ENCODE results near the gene IMMP2L. TPM values are rescaled to one million over a fixed set of nuclear protein-coding genes. Genes with fewer than 3 reads are reported as not detected.

Gene IMMP2L
- total RNA-seq, 2 donors from 2014 or later, result 7.3 to 7.7 TPM

DNA sequence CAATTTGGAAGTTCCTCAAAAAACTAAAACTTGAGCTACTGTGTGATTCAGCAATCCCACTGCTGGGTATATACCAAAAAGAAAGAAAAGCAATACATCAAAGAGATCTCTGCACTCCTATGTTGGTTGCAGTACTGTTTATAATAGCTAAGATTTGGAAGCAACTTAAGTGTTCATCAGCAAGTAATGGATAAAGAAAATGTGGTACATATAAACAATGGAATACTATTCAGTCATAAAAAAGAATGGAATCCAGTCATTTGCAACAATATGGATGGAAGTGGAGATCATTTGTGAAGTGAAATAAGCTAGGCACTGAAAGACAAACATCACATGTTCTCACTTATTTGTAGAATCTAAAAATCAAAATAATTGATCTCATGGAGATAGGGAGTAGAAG is 16.5 kb upstream of the IMMP2L start:
- H3K4me3 ChIP-seq, result no peak overlapping the region
- no peak overlapping the region for H3K27ac ChIP-seq
- TF ChIP-seq, protein P1, sequence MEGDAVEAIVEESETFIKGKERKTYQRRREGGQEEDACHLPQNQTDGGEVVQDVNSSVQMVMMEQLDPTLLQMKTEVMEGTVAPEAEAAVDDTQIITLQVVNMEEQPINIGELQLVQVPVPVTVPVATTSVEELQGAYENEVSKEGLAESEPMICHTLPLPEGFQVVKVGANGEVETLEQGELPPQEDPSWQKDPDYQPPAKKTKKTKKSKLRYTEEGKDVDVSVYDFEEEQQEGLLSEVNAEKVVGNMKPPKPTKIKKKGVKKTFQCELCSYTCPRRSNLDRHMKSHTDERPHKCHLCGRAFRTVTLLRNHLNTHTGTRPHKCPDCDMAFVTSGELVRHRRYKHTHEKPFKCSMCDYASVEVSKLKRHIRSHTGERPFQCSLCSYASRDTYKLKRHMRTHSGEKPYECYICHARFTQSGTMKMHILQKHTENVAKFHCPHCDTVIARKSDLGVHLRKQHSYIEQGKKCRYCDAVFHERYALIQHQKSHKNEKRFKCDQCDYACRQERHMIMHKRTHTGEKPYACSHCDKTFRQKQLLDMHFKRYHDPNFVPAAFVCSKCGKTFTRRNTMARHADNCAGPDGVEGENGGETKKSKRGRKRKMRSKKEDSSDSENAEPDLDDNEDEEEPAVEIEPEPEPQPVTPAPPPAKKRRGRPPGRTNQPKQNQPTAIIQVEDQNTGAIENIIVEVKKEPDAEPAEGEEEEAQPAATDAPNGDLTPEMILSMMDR (IDR thresholded peaks at IDR 0.05), result no peak
- H3K9me3 ChIP-seq, result peaks cover 0 to 2% of the 10 kb centered on the region in 2 donors
- H3K27me3 ChIP-seq, result no peaks in the 10 kb centered on the region
- H3K4me1 ChIP-seq, result no peaks in the 10 kb centered on the region
- no peak for DNase-seq (ENCODE audit: low spot score)
- no peaks in the 10 kb centered on the region for H3K36me3 ChIP-seq

DNA sequence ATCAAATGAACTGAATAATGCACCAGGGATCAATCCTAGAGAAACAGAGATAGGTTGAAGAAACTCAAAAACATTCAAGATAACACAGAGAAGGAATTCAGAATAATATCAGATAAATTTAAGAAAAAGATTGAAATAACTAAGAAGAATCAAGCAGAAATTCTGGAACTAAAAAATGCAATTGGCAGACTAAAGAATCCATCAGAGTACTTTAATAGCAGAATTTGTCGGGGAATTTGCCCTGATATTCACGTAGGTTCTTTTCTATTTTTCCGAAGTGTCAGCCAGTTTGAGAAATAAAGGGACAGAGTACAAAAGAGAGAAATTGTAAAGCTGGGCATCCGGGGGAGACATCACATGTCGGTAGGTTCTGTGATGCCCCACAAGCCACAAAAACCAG is 9.4 kb upstream of the IMMP2L start:
- H3K4me3 ChIP-seq, result no peak overlapping the region
- H3K4me1 ChIP-seq, result no peaks in the 10 kb centered on the region
- H3K27me3 ChIP-seq, result no peaks in the 10 kb centered on the region
- DNase-seq (ENCODE audit: low spot score), result no peak
- peaks cover 2 to 19% of the 10 kb centered on the region in 2 donors for H3K9me3 ChIP-seq
- no peak overlapping the region for H3K27ac ChIP-seq
- TF ChIP-seq, protein P1 (IDR thresholded peaks at IDR 0.05), result no peak
- H3K36me3 ChIP-seq, result no peaks in the 10 kb centered on the region

DNA sequence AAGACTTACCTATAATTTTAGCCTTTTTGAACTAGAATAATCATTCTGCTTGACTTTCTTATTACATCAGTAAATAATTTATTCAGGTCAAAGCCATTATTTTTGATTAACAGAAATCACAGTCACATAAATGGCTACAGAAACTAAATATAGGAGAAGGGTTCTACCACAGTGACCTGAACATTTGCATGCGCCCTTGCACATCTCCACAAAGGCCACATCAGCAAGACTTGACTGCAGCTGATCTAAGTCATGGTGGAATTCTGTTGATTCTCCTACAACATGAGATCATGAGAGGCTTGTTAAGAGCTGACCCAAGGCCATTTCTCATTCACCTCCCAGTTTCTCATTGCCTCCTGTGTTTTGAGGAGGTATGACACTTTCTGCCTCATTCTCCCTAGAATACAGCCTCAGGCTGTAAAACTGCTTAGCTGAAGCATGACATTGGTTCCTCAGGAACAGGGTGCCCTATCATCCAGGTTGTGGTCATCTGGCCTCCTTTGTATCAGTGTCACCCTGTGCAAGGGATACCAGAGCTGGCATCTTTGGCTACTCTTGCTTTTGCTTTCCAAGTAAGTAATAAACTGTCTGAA is 6.7 kb upstream of the IMMP2L start:
- no peak overlapping the region for H3K4me3 ChIP-seq
- H3K27ac ChIP-seq, result no peak overlapping the region
- TF ChIP-seq, protein P1 (IDR thresholded peaks at IDR 0.05), result no peak
- no peaks in the 10 kb centered on the region for H3K36me3 ChIP-seq
- DNase-seq (ENCODE audit: low spot score), result no peak
- H3K4me1 ChIP-seq, result no peaks in the 10 kb centered on the region
- H3K9me3 ChIP-seq, result peaks cover 0 to 19% of the 10 kb centered on the region in 2 donors
- H3K27me3 ChIP-seq, result no peaks in the 10 kb centered on the region

DNA sequence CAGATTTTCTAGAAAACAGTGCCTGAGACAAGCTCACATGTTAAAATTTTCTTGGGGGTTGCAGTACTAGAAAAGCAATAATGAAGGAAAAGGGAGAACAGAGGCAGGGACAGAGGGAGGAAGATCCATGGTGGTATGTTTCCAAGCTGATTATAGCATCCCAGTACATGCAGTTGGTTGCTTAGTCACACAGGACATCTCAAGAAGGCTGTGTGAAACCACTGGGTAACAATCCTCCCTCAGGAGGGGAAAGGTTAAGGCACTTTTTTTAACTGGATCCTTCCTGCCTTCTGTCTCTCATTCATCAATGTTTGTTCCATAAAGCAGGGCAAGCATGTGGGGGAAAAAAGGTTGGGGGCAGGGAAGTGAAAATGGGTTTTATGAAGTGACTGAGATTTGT is 6.1 kb upstream of the IMMP2L start:
- H3K4me1 ChIP-seq, result no peaks in the 10 kb centered on the region
- H3K27me3 ChIP-seq, result no peaks in the 10 kb centered on the region
- peaks cover 0 to 19% of the 10 kb centered on the region in 2 donors for H3K9me3 ChIP-seq
- no peaks in the 10 kb centered on the region for H3K36me3 ChIP-seq
- no peak for DNase-seq (ENCODE audit: low spot score)
- TF ChIP-seq, protein P1 (IDR thresholded peaks at IDR 0.05), result no peak
- no peak overlapping the region for H3K4me3 ChIP-seq
- no peak overlapping the region for H3K27ac ChIP-seq

DNA sequence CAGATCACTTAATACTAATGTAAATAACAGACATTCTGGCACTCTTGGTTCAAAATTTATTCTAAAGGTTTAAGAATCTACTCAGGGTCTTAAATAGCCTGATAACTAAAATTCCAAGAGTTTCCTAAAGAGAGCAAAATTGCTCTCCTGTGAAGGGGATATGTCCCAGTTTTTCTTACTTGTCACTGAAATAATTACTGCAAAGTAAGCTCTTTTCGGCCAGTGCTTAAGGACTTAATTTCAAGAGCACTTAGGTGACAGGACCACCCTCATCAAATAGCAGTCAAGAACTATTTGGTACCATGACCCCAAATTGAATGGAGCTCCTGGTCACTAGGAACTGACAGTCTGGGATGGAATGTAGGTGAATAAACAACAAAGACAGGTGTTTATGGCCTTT is 1.8 kb upstream of the IMMP2L start:
- Histone ChIP-seq H3K27me3 (no peaks in the 10 kb centered on the region), H3K4me3 (no peak overlapping the region), H3K36me3 (no peaks in the 10 kb centered on the region), H3K4me1 (peaks cover 0 to 16% of the 10 kb centered on the region in 2 donors), H3K9me3 (no peaks in the 10 kb centered on the region), H3K27ac (no peak overlapping the region)
- TF ChIP-seq, protein P1 (IDR thresholded peaks at IDR 0.05), result no peak
- no peak for DNase-seq (ENCODE audit: low spot score)

DNA sequence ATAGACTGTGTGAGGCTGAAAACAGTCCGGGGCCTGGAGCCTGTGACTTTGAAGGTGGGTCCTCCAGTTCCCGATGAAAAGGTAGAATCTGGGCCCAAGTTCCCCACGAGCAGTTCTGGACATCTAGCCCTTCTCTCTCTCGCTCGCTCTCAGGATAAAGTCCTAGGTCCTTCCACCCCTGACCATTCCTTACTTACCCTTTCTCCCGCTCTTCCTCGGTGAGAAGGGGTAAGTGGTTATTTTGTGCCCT is 713 bp downstream of the IMMP2L start:
- Histone ChIP-seq H3K27ac (peak overlapping the region; percentile 87 to 90), H3K4me3 (peak overlapping the region; percentile 91 to 93), H3K27me3 (no peaks in the 10 kb centered on the region), H3K9me3 (no peaks in the 10 kb centered on the region), H3K4me1 (peaks cover 0 to 16% of the 10 kb centered on the region in 2 donors), H3K36me3 (no peaks in the 10 kb centered on the region)
- no peak for DNase-seq (ENCODE audit: low spot score)
- TF ChIP-seq, protein P1 (IDR thresholded peaks at IDR 0.05), result no peak

All from right atrium auricular region (tissue), 2 donors.